Neural progenitor cell (in vitro differentiated cells): Measurements from ENCODE around the gene PDGFRB. TPM values are rescaled to one million over a fixed set of nuclear protein-coding genes. Genes with fewer than 3 reads are reported as not detected.
A peak's percentile ranks its signal among the peaks of the same experiment; 100 is the strongest.

Experiments used
- DNase-seq: peaks from one replicate; pipeline ENCODE4 v3.0.0-alpha.2; 2016; ENCODE audit warnings: low spot score
- H2AFZ ChIP-seq: fragments of 200-600 bp; sonication (generic); replicated peaks from 2 replicates; pipeline ENCODE4 v1.6.1; 2016; ENCODE audit warnings: antibody characterized with exemption
- H3F3A ChIP-seq: fragments of 200-600 bp; sonication (generic); 2 replicates; pipeline ENCODE4 v1.6.1; 2016; ENCODE audit warnings: antibody characterized with exemption, low read depth
- H3K27ac ChIP-seq: fragments of 200-600 bp; sonication (generic); 2 replicates; pipeline ENCODE4 v1.5.1; 2016; ENCODE audit warnings: mild to moderate bottlenecking
- H3K27me3 ChIP-seq: fragments of 200-600 bp; sonication (generic); 2 replicates; pipeline ENCODE4 v1.6.1; 2016; ENCODE audit warnings: mild to moderate bottlenecking, moderate library complexity
- H3K36me3 ChIP-seq: fragments of 200-600 bp; sonication (generic); 2 replicates; pipeline ENCODE4 v1.5.1; 2016
- H3K4me1 ChIP-seq: fragments of 200-600 bp; sonication (generic); 2 replicates; pipeline ENCODE4 v1.6.1; 2016; ENCODE audit warnings: mixed run types
- H3K4me2 ChIP-seq: fragments of 200-600 bp; sonication (generic); 2 replicates; pipeline ENCODE4 v1.6.1; 2016
- H3K4me3 ChIP-seq: fragments of 200-600 bp; sonication (generic); 2 replicates; pipeline ENCODE4 v1.5.1; 2016
- H3K79me2 ChIP-seq: fragments of 200-600 bp; sonication (generic); 2 replicates; pipeline ENCODE4 v1.6.1; 2016; ENCODE audit warnings: low read depth
- H3K9ac ChIP-seq: fragments of 200-600 bp; sonication (generic); 2 replicates; pipeline ENCODE4 v1.6.1; 2016
- H3K9me3 ChIP-seq: fragments of 200-600 bp; sonication (generic); 2 replicates; pipeline ENCODE4 v1.5.1; 2016; ENCODE audit warnings: low read depth
- H4K20me1 ChIP-seq: fragments of 200-600 bp; sonication (generic); 2 replicates; pipeline ENCODE4 v1.6.1; 2016; ENCODE audit warnings: low read depth
- H3K27ac Mint-ChIP-seq: 3 replicates; pipeline ENCODE4 v1.8.0; 2021; ENCODE audit warnings: mixed read lengths
- H3K27me3 Mint-ChIP-seq: 2 replicates; pipeline ENCODE4 v1.8.0; 2022; ENCODE audit warnings: low read depth, mild to moderate bottlenecking, inconsistent platforms, moderate library complexity, mixed read lengths; ENCODE audit not compliant: insufficient read depth
- H3K36me3 Mint-ChIP-seq: 3 replicates; pipeline ENCODE4 v1.8.0; 2021; ENCODE audit warnings: mixed read lengths
- H3K4me1 Mint-ChIP-seq: 3 replicates; pipeline ENCODE4 v1.8.0; 2021; ENCODE audit warnings: mixed read lengths
- H3K4me3 Mint-ChIP-seq: 3 replicates; pipeline ENCODE4 v1.8.0; 2021; ENCODE audit warnings: mild to moderate bottlenecking, moderate library complexity, mixed read lengths
- H3K9me3 Mint-ChIP-seq: 3 replicates; pipeline ENCODE4 v1.8.0; 2020; ENCODE audit warnings: mixed read lengths
- CTCF ChIP-seq: fragments of 200-600 bp; sonication (generic); IDR thresholded peaks from 2 replicates; pipeline ENCODE4 v1.5.1; 2017; ENCODE audit warnings: antibody characterized with exemption, mild to moderate bottlenecking
- EZH2 ChIP-seq: fragments of 200-600 bp; sonication (generic); IDR thresholded peaks from 2 replicates; pipeline ENCODE4 v1.6.1; 2017; ENCODE audit warnings: antibody characterized with exemption, mild to moderate bottlenecking, moderate library complexity
- EZH2phosphoT487 ChIP-seq: fragments of 200-600 bp; sonication (generic); IDR thresholded peaks from 2 replicates; pipeline ENCODE4 v1.6.1; 2017; ENCODE audit warnings: antibody characterized with exemption
- total RNA-seq: library from RNA; depleted of rRNA; stranded (reverse); fragments of >200 nt; gene quantifications from 2 replicates; pipeline ENCODE4 v1.2.3, GENCODE V29; 2015; ENCODE audit warnings: low replicate concordance

Gene PDGFRB
- total RNA-seq, 1 donor from 2014 or later = 8.9 TPM

GRCh38 chr5:150148117-150148927 is 7.3 kb downstream of the PDGFRB start:
- no peak for DNase-seq
- no peak overlapping the region for H3K4me2 ChIP-seq
- H3K4me1 Mint-ChIP-seq = peaks cover 44% of the 10 kb centered on the region
- peak overlapping the region; percentile 84 for H3K27ac Mint-ChIP-seq
- H3K4me3 Mint-ChIP-seq = no peak overlapping the region
- no peak for TF ChIP-seq EZH2
- no peak for TF ChIP-seq CTCF
- TF ChIP-seq EZH2phosphoT487 = no peak
- H4K20me1 ChIP-seq = no peaks in the 10 kb centered on the region
- H3K36me3 ChIP-seq = no peaks in the 10 kb centered on the region
- peaks cover 22% of the 10 kb centered on the region for H3K4me1 ChIP-seq
- H3K9me3 ChIP-seq = no peaks in the 10 kb centered on the region
- H3K79me2 ChIP-seq = no peaks in the 10 kb centered on the region
- no peaks in the 10 kb centered on the region for H3K9me3 Mint-ChIP-seq
- H3F3A ChIP-seq = no peaks in the 10 kb centered on the region
- no peak overlapping the region for H3K9ac ChIP-seq
- H3K27me3 Mint-ChIP-seq = peaks cover 8% of the 10 kb centered on the region
- peaks cover 2% of the 10 kb centered on the region for H3K36me3 Mint-ChIP-seq
- no peak overlapping the region for H3K27ac ChIP-seq
- no peak overlapping the region for H3K4me3 ChIP-seq
- H3K27me3 ChIP-seq = no peaks in the 10 kb centered on the region
- no peak overlapping the region for H2AFZ ChIP-seq

GRCh38 chr5:150147670-150148069 is 8.0 kb downstream of the PDGFRB start:
- no peak overlapping the region for H3K4me3 Mint-ChIP-seq
- Histone ChIP-seq H3K4me1 (peaks cover 22% of the 10 kb centered on the region), H2AFZ (no peak overlapping the region), H3K4me3 (no peak overlapping the region), H3K27ac (no peak overlapping the region), H3K9ac (no peak overlapping the region), H3K36me3 (no peaks in the 10 kb centered on the region), H3K4me2 (no peak overlapping the region), H3K27me3 (no peaks in the 10 kb centered on the region), H4K20me1 (no peaks in the 10 kb centered on the region), H3F3A (no peaks in the 10 kb centered on the region), H3K9me3 (no peaks in the 10 kb centered on the region), H3K79me2 (no peaks in the 10 kb centered on the region)
- peaks cover 7% of the 10 kb centered on the region for H3K27me3 Mint-ChIP-seq
- H3K27ac Mint-ChIP-seq = peak overlapping the region; percentile 42
- TF ChIP-seq EZH2phosphoT487 (no peak), CTCF (no peak), EZH2 (no peak)
- peaks cover 2% of the 10 kb centered on the region for H3K36me3 Mint-ChIP-seq
- DNase-seq = no peak
- H3K4me1 Mint-ChIP-seq = peaks cover 47% of the 10 kb centered on the region
- H3K9me3 Mint-ChIP-seq = no peaks in the 10 kb centered on the region

DNA sequence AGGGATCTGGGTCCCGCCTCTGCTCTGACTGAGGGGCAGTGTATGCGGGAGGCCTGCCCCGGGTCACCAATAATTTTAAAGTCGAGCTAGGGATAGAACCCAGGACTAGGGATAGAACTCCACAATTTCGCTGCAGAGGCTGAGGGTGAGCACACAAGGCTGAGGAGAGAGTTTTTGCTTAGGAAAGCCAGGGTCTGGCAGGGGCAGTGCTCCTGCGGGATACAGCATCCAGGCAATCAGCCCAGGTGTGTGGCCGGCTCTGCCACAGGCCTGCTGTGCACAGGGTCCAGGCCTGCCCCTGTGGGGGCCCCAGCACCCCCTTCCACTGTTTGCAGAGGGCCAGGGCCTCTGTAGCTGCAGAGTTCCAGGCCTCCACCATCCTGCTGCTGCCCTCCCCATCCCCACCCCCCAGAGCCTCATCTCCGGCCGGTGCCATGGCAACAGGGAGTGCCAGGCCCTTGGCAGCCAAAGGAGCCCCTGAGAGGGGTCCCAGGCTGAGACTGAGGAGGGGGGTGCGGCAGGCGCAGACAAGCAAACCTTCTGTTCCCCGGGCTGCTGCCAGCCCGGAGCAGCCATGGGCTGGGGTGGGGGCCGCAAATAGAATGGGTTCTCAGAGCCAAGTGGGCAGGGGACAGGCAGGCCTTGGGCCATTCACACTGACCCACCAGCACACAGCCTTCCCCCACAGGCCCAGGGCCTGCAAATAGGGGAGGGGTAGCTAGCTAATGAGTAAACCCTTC is 8.6 kb downstream of the PDGFRB start:
- no peak overlapping the region for H3K4me2 ChIP-seq
- no peaks in the 10 kb centered on the region for H3K27me3 ChIP-seq
- no peaks in the 10 kb centered on the region for H3K9me3 ChIP-seq
- H3K4me1 ChIP-seq = peaks cover 26% of the 10 kb centered on the region
- no peaks in the 10 kb centered on the region for H3K79me2 ChIP-seq
- TF ChIP-seq CTCF (no peak), EZH2 (no peak), EZH2phosphoT487 (no peak)
- Mint-ChIP-seq H3K36me3 (peaks cover 2% of the 10 kb centered on the region), H3K27ac (peak overlapping the region; percentile 75), H3K9me3 (no peaks in the 10 kb centered on the region), H3K4me3 (no peak overlapping the region), H3K4me1 (peaks cover 46% of the 10 kb centered on the region), H3K27me3 (peaks cover 2% of the 10 kb centered on the region)
- DNase-seq = no peak
- H3K4me3 ChIP-seq = no peak overlapping the region
- no peaks in the 10 kb centered on the region for H3K36me3 ChIP-seq
- H4K20me1 ChIP-seq = no peaks in the 10 kb centered on the region
- no peak overlapping the region for H3K27ac ChIP-seq
- no peaks in the 10 kb centered on the region for H3F3A ChIP-seq
- H2AFZ ChIP-seq = no peak overlapping the region
- peak overlapping the region; percentile 29 for H3K9ac ChIP-seq
